K562 (cell line): ENCODE data around the gene PI16. TPM values are rescaled to one million over a fixed set of nuclear protein-coding genes. Genes with fewer than 3 reads are reported as not detected.
A peak's percentile ranks its signal among the peaks of the same experiment; 100 is the strongest.

Experiments used
- ATAC-seq: fragments of 200-7000 bp; cut with Tn5 transposase; 3 replicates; pipeline ENCODE4 v1.9.1; 2020; ENCODE audit warnings: moderate library complexity
- BruUV-seq: library from RNA; stranded (reverse); fragments of 400-500 nt; replicated peaks from 2 replicates; lab custom pipeline; 2021; lab: Mats Ljungman, UMichigan
- CTCF ChIA-PET: fragments of 300-600 bp; formaldehyde crosslinking; extraction: SDS; loops from one replicate; lab custom pipeline; 2021; ENCODE audit warnings: low intra/inter-chr PET ratio; lab: Yijun Ruan, JAX
- POLR2A ChIA-PET: fragments of 300-600, 350-650 bp; sonication (Branson Sonifier 250); formaldehyde crosslinking; extraction: SDS; loops from one replicate; lab custom pipeline; 2021; ENCODE audit warnings: antibody characterized with exemption, inconsistent platforms; lab: Yijun Ruan, JAX
- DNase-seq, 4 experiments: peaks; one replicate each; pipeline versions ENCODE4 v3.0.0 to v3.0.0-alpha.2; 2011 to 2018; ENCODE audit warnings: low spot score in 3 of 4, mixed read lengths in 3 of 4; ENCODE audit errors: extremely low read depth in 1 of 4
- FAIRE-seq: peaks from 2 replicates; lab custom pipeline; 2011; peaks lifted over from hg19 to GRCh38; lab: Jason Lieb, UNC
- H2AFZ ChIP-seq: 2 replicates; pipeline ENCODE4 v1.6.0; 2011; ENCODE audit warnings: low read depth, low read length, control low read depth, inconsistent platforms
- H3K27ac ChIP-seq: fragments of 200-600 bp; 3 replicates; pipeline ENCODE4 v1.8.0; 2011; ENCODE audit warnings: low read depth, mild to moderate bottlenecking, control low read depth, inconsistent platforms, low read length, moderate library complexity, mixed read lengths; ENCODE audit errors: extremely low read depth
- H3K27me3 ChIP-seq, 2 experiments: fragments of 300-600 bp in 1 of 2; 2 replicates in 1 of 2; 3 replicates in 1 of 2; pipeline versions ENCODE4 v1.6.0 to v1.8.0; 2011; ENCODE audit warnings: inconsistent platforms in 2 of 2, low read length in 2 of 2, mild to moderate bottlenecking in 1 of 2, mixed read lengths in 1 of 2, moderate library complexity in 1 of 2; ENCODE audit not compliant: control insufficient read depth in 2 of 2, insufficient read depth in 2 of 2
- H3K36me3 ChIP-seq: fragments of 300-600 bp; 3 replicates; pipeline ENCODE4 v1.8.0; 2011; ENCODE audit warnings: mild to moderate bottlenecking, low read length, inconsistent platforms; ENCODE audit not compliant: control insufficient read depth, insufficient read depth
- H3K4me1 ChIP-seq, 2 experiments: fragments of 200-600 bp in 1 of 2; replicated peaks in 1 of 2; 2 replicates in 1 of 2; 3 replicates in 1 of 2; pipeline versions ENCODE4 v1.5.1 to v1.8.0; 2011; ENCODE audit warnings: inconsistent platforms in 2 of 2, low read length in 2 of 2, mild to moderate bottlenecking in 1 of 2, mixed read lengths in 1 of 2, moderate library complexity in 1 of 2; ENCODE audit not compliant: control insufficient read depth in 2 of 2, insufficient read depth in 2 of 2
- H3K4me2 ChIP-seq: 2 replicates; pipeline ENCODE4 v1.6.1; 2011; ENCODE audit warnings: low read length, control low read depth, inconsistent platforms, mixed read lengths; ENCODE audit not compliant: insufficient read depth
- H3K4me3 ChIP-seq: fragments of 200-600 bp; sonication (generic), shearing (Covaris generic); 2 replicates; pipeline ENCODE4 v1.5.1; 2016; ENCODE audit warnings: control low read depth, inconsistent platforms
- H3K79me2 ChIP-seq: fragments of 200-600 bp; 3 replicates; pipeline ENCODE4 v1.8.0; 2011; ENCODE audit warnings: low read length, inconsistent platforms; ENCODE audit not compliant: control insufficient read depth, insufficient read depth
- H3K9ac ChIP-seq, 2 experiments: 2 replicates each; pipeline versions ENCODE4 v1.6.0 to v1.6.1; 2011; ENCODE audit warnings: low read depth in 2 of 2, low read length in 2 of 2, control low read depth in 1 of 2, inconsistent platforms in 1 of 2, mild to moderate bottlenecking in 1 of 2, mixed read lengths in 1 of 2; ENCODE audit not compliant: insufficient read depth in 1 of 2
- H3K9me1 ChIP-seq: one replicate; pipeline ENCODE4 v1.6.0; 2011; ENCODE audit warnings: inconsistent platforms, mild to moderate bottlenecking, low read length, moderate library complexity; ENCODE audit not compliant: control insufficient read depth, insufficient read depth
- H3K9me3 ChIP-seq: replicated peaks from 2 replicates; pipeline ENCODE4 v1.5.1; 2011; ENCODE audit warnings: low read depth, low read length, inconsistent platforms; ENCODE audit not compliant: control insufficient read depth, insufficient read depth
- H4K20me1 ChIP-seq: replicated peaks from 2 replicates; pipeline ENCODE4 v1.6.1; 2011; ENCODE audit warnings: low read length, inconsistent platforms, mixed read lengths; ENCODE audit not compliant: control insufficient read depth, insufficient read depth
- PRPF4 ChIP-seq: fragments of 200-400 bp; formaldehyde crosslinking; IDR thresholded peaks from one replicate; pipeline ENCODE4 v1.6.1; 2017; ENCODE audit warnings: low read length, low read depth, mild to moderate bottlenecking; ENCODE audit not compliant: insufficient read depth, poor library complexity, severe bottlenecking
- RHOXF2B ChIP-seq: fragments of 250-450 bp; sonication (Bioruptor Pico); conservative IDR thresholded peaks from 2 replicates; pipeline ENCODE4 v1.5.1; 2021
- WHSC1 ChIP-seq: IDR thresholded peaks from one replicate; pipeline ENCODE4 v1.6.1; 2012; ENCODE audit warnings: low read length, control low read depth, inconsistent platforms
- ZNF347 ChIP-seq: fragments of 450-650 bp; formaldehyde crosslinking; IDR thresholded peaks from 2 replicates; pipeline ENCODE4 v1.4.0; 2020; ENCODE audit warnings: low read depth, mild to moderate bottlenecking, moderate library complexity
- WGBS: fragments of 100-300 bp; shearing (Covaris generic); methylation state at CpG from one replicate; pipeline ENCODE4 v1.1.6; 2016; ENCODE audit warnings: low coverage, mixed read lengths; ENCODE audit not compliant: insufficient coverage; ENCODE audit errors: missing lambda C conversion rate; 5-methylcytosine and 5-hydroxymethylcytosine counted together
- in situ Hi-C: fragments of 300-500 bp; cut with MboI; formaldehyde crosslinking; loops from 4 replicates; pipeline ENCODE4 v1.15.0; 2018; ENCODE audit warnings: inconsistent platforms, mixed read lengths
- intact Hi-C: fragments of 100-400 bp; cut with micrococcal nuclease; formaldehyde crosslinking; loops from 2 replicates; pipeline ENCODE4 v1.14.2; 2022
- polyA plus RNA-seq, 8 experiments: library from polyadenylated mRNA; depleted of rRNA in 4 of 8; stranded (reverse) in 5 of 8; unstranded in 3 of 8; fragments of >200 nt; fragmentation: Nextera tagmentation in 2 of 8; fragmentation: Illumina TruSeq in 1 of 8; extraction: Ambion mirVana in 2 of 8; extraction: Trizol in 1 of 8; gene quantifications; 2 replicates each; pipeline versions ENCODE4 v1.2.1 to v1.2.3, GENCODE V29; 2011 to 2014; ENCODE audit warnings: inconsistent platforms in 1 of 8, missing spikeins in 1 of 8
- total RNA-seq, 7 experiments: library from RNA; depleted of rRNA in 6 of 7; stranded (reverse); fragments of >200 nt in 6 of 7; fragmentation: Illumina TruSeq in 2 of 7; extraction: Trizol in 2 of 7; gene quantifications; 2 replicates each; pipeline versions ENCODE4 v1.2.1 to v1.2.3, GENCODE V29; 2011 to 2021; ENCODE audit warnings: low replicate concordance in 1 of 7
- TF ChIP-seq, protein P1 (sequence below): fragments of 250-450 bp; sonication (Bioruptor Pico); IDR thresholded peaks from 2 replicates; pipeline ENCODE4 v1.5.0; 2020; ENCODE audit warnings: mild to moderate bottlenecking
- TF ChIP-seq, protein P2 (sequence below): fragments of 450-650 bp; IDR thresholded peaks from 2 replicates; pipeline ENCODE4 v1.6.1; 2018; ENCODE audit not compliant: partially characterized antibody
- TF ChIP-seq, protein P3 (sequence below): sonication (generic); formaldehyde crosslinking; IDR thresholded peaks from 2 replicates; pipeline ENCODE4 v1.8.1; 2023; ENCODE audit warnings: missing genetic modification reagents, mild to moderate bottlenecking, borderline replicate concordance

Gene PI16
- total and polyA plus RNA-seq, 9 of the 15 experiments (the other 6 are each of a cell fraction or from before 2014, with no cell fraction given): 0.06 to 0.18 TPM; not detected in 7

DNA sequence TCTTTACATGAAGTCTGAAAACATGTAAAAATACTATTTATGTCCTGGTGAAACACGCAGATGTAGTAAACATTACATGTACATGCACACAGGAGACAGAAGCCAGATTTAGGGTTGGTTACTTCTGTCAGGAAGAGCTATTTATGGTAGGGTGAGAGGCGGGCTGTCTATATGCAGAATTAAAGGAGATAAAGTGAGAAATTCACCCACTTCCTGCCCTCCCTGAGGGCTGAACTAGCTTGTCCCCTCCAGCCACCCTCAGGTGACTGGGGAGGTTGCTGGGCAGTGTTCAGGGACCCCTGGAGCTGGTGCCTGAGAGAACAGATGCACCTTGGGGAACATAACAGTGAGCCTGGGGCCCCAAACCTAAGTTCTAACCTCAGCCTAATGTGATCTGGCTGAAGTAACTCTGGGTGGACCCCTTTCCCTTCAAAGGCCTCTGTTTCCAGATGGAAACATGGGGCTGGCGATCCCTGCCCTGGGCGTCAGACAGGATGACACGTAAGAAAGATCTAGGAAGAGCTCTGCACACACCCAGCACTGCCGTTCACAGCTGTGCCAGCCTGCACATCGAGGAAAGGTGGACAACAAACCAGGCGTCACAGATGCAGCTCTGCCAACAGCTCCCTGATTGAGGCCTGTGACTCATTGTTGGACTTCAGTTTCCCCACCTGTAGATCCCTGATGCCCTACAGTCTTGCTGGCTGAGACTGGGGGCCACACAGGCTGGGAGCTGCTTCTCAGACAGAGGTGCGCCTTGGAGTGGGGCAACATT, 1.3 kb downstream of the PI16 start:
- ATAC-seq: no peak
- CTCF ChIA-PET: no interaction called here
- DNase-seq: no peak
- H4K20me1 ChIP-seq: peaks cover 30% of the 10 kb centered on the region
- peaks cover 21 to 32% of the 10 kb centered on the region in 2 experiments; a peak in 4 of 5 replicates for H3K4me1 ChIP-seq
- no peak for FAIRE-seq
- intact Hi-C loops: no loop called here
- no peaks in the 10 kb centered on the region for H3K79me2 ChIP-seq
- H3K4me2 ChIP-seq: no peak overlapping the region
- H3K36me3 ChIP-seq: no peaks in the 10 kb centered on the region
- H3K27ac ChIP-seq: no peak overlapping the region
- no peak overlapping the region for H3K4me3 ChIP-seq
- peaks cover 15 to 50% of the 10 kb centered on the region in 2 experiments; a peak in 4 of 5 replicates for H3K27me3 ChIP-seq
- H2AFZ ChIP-seq: no peak overlapping the region
- POLR2A ChIA-PET: interaction anchor here (0.6 to 2.8 kb wide), 7 partner anchors 8 to 146 kb away, joined by 3 to 13 read pairs (median 3); no protein-coding TSS in a partner anchor
- no TSS peak for BruUV-seq
- 11% methylated on average over 9 of the region's 9 CpGs for WGBS
- H3K9me1 ChIP-seq: no peaks in the 10 kb centered on the region
- in situ Hi-C loops: no loop called here
- H3K9ac ChIP-seq: 0 out of 4 replicates have a peak overlapping the region, but pooled peaks of 1 of the 2 experiments have one; percentile 4
- no peaks in the 10 kb centered on the region for H3K9me3 ChIP-seq
- TF ChIP-seq PRPF4: no peak
- TF ChIP-seq RHOXF2B (CRISPR knock-in tag): no peak
- TF ChIP-seq, protein P1, sequence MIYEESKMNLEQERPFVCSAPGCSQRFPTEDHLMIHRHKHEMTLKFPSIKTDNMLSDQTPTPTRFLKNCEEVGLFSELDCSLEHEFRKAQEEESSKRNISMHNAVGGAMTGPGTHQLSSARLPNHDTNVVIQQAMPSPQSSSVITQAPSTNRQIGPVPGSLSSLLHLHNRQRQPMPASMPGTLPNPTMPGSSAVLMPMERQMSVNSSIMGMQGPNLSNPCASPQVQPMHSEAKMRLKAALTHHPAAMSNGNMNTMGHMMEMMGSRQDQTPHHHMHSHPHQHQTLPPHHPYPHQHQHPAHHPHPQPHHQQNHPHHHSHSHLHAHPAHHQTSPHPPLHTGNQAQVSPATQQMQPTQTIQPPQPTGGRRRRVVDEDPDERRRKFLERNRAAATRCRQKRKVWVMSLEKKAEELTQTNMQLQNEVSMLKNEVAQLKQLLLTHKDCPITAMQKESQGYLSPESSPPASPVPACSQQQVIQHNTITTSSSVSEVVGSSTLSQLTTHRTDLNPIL (CRISPR knock-in tag): no peak
- no peak for TF ChIP-seq ZNF347
- TF ChIP-seq, protein P2, sequence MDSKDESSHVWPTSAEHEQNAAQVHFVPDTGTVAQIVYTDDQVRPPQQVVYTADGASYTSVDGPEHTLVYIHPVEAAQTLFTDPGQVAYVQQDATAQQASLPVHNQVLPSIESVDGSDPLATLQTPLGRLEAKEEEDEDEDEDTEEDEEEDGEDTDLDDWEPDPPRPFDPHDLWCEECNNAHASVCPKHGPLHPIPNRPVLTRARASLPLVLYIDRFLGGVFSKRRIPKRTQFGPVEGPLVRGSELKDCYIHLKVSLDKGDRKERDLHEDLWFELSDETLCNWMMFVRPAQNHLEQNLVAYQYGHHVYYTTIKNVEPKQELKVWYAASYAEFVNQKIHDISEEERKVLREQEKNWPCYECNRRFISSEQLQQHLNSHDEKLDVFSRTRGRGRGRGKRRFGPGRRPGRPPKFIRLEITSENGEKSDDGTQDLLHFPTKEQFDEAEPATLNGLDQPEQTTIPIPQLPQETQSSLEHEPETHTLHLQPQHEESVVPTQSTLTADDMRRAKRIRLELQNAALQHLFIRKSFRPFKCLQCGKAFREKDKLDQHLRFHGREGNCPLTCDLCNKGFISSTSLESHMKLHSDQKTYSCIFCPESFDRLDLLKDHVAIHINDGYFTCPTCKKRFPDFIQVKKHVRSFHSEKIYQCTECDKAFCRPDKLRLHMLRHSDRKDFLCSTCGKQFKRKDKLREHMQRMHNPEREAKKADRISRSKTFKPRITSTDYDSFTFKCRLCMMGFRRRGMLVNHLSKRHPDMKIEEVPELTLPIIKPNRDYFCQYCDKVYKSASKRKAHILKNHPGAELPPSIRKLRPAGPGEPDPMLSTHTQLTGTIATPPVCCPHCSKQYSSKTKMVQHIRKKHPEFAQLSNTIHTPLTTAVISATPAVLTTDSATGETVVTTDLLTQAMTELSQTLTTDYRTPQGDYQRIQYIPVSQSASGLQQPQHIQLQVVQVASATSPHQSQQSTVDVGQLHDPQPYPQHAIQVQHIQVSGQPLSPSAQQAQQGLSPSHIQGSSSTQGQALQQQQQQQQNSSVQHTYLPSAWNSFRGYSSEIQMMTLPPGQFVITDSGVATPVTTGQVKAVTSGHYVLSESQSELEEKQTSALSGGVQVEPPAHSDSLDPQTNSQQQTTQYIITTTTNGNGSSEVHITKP: no peak
- TF ChIP-seq, protein P3, sequence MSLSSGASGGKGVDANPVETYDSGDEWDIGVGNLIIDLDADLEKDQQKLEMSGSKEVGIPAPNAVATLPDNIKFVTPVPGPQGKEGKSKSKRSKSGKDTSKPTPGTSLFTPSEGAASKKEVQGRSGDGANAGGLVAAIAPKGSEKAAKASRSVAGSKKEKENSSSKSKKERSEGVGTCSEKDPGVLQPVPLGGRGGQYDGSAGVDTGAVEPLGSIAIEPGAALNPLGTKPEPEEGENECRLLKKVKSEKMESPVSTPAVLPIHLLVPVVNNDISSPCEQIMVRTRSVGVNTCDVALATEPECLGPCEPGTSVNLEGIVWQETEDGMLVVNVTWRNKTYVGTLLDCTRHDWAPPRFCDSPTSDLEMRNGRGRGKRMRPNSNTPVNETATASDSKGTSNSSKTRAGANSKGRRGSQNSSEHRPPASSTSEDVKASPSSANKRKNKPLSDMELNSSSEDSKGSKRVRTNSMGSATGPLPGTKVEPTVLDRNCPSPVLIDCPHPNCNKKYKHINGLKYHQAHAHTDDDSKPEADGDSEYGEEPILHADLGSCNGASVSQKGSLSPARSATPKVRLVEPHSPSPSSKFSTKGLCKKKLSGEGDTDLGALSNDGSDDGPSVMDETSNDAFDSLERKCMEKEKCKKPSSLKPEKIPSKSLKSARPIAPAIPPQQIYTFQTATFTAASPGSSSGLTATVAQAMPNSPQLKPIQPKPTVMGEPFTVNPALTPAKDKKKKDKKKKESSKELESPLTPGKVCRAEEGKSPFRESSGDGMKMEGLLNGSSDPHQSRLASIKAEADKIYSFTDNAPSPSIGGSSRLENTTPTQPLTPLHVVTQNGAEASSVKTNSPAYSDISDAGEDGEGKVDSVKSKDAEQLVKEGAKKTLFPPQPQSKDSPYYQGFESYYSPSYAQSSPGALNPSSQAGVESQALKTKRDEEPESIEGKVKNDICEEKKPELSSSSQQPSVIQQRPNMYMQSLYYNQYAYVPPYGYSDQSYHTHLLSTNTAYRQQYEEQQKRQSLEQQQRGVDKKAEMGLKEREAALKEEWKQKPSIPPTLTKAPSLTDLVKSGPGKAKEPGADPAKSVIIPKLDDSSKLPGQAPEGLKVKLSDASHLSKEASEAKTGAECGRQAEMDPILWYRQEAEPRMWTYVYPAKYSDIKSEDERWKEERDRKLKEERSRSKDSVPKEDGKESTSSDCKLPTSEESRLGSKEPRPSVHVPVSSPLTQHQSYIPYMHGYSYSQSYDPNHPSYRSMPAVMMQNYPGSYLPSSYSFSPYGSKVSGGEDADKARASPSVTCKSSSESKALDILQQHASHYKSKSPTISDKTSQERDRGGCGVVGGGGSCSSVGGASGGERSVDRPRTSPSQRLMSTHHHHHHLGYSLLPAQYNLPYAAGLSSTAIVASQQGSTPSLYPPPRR: no peak
- no peak for TF ChIP-seq WHSC1
